ENCODE data around the gene SPANXD. TPM values are rescaled to one million over a fixed set of nuclear protein-coding genes. Genes with fewer than 3 reads are reported as not detected.

The SPANXD gene
- total RNA-seq, 1 donor from 2014 or later: not detected

DNA sequence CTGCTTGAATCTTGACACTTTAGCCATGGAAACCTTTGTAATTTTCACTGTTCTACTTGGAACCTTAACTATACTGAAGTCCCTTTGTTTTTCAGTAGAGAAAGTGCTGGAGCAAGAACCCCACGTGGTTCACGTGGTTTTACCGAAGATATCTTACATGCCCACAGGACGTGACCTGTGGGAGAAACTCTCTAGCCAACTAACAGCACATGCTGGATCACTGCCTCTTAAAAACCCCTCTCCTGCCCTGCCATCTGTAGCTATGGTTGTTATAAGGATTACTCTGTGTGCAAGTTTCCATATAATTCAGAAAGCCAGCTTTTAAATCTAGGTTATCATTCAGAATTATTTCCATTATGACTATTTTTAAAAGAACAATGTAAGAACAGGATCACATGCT, 30.2 kb downstream of the SPANXD start:
- no peak overlapping the region for H3K4me3 Mint-ChIP-seq (ENCODE audit: unreplicated experiment)
- H3K36me3 Mint-ChIP-seq (ENCODE audit: unreplicated experiment): no peaks in the 10 kb centered on the region
- H3K27ac Mint-ChIP-seq (ENCODE audit: unreplicated experiment): no peak overlapping the region
- TF ChIP-seq, protein P1, sequence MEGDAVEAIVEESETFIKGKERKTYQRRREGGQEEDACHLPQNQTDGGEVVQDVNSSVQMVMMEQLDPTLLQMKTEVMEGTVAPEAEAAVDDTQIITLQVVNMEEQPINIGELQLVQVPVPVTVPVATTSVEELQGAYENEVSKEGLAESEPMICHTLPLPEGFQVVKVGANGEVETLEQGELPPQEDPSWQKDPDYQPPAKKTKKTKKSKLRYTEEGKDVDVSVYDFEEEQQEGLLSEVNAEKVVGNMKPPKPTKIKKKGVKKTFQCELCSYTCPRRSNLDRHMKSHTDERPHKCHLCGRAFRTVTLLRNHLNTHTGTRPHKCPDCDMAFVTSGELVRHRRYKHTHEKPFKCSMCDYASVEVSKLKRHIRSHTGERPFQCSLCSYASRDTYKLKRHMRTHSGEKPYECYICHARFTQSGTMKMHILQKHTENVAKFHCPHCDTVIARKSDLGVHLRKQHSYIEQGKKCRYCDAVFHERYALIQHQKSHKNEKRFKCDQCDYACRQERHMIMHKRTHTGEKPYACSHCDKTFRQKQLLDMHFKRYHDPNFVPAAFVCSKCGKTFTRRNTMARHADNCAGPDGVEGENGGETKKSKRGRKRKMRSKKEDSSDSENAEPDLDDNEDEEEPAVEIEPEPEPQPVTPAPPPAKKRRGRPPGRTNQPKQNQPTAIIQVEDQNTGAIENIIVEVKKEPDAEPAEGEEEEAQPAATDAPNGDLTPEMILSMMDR (IDR thresholded peaks at IDR 0.05; ENCODE audit: partially characterized antibody, unreplicated experiment): no peak
- no peaks in the 10 kb centered on the region for H3K9me3 Mint-ChIP-seq (ENCODE audit: unreplicated experiment)
- H3K4me1 Mint-ChIP-seq (ENCODE audit: low read depth, unreplicated experiment): no peaks in the 10 kb centered on the region
- no peaks in the 10 kb centered on the region for H3K27me3 Mint-ChIP-seq (ENCODE audit: unreplicated experiment)
- no peak for DNase-seq

DNA sequence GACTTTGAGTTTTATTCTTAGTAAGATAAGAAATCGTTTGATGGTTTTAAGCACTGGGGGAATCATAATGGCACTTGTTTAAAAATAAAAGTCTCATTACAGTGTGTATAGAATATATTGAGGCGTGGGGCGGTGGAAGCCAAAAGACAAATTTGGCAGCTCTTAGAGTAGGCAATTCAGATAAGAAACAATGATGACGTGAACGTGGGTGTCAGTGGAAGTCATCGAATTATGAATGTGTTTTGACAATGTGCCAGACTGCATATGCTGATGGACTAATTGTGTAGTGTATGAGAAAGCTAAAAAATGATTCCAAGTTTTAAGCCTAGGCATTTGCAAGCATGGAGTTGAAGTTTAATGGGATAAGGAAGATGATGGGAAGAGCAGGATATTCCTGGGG, 35.8 kb downstream of the SPANXD start:
- Mint-ChIP-seq H3K9me3 (ENCODE audit: unreplicated experiment) (no peaks in the 10 kb centered on the region), H3K4me3 (ENCODE audit: unreplicated experiment) (no peak overlapping the region), H3K36me3 (ENCODE audit: unreplicated experiment) (no peaks in the 10 kb centered on the region), H3K27me3 (ENCODE audit: unreplicated experiment) (no peaks in the 10 kb centered on the region), H3K4me1 (ENCODE audit: low read depth, unreplicated experiment) (no peaks in the 10 kb centered on the region), H3K27ac (ENCODE audit: unreplicated experiment) (no peak overlapping the region)
- no peak for DNase-seq
- TF ChIP-seq, protein P1 (IDR thresholded peaks at IDR 0.05; ENCODE audit: partially characterized antibody, unreplicated experiment): no peak

DNA sequence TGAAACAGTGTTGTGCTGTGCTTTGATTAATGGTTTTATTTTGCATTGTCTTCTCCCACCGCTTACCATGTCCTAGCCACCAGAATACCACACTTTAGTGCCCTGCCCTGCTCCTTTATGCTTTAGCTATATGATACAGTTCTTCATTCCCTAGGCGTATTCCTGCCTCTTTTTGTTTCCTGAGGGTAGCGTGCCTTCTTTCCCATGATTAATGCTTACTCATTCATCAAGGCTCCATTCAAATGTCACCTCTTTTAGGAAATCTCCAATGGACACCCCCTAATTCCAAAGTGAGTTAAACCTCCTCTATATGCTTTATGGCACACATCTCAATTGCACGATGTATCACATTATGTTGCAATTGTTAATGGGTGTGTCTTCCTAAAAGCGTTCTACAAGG, 46.3 kb downstream of the SPANXD start:
- Mint-ChIP-seq H3K4me3 (ENCODE audit: unreplicated experiment) (no peak overlapping the region), H3K27me3 (ENCODE audit: unreplicated experiment) (no peaks in the 10 kb centered on the region), H3K36me3 (ENCODE audit: unreplicated experiment) (no peaks in the 10 kb centered on the region), H3K27ac (ENCODE audit: unreplicated experiment) (no peak overlapping the region), H3K4me1 (ENCODE audit: low read depth, unreplicated experiment) (no peaks in the 10 kb centered on the region), H3K9me3 (ENCODE audit: unreplicated experiment) (no peaks in the 10 kb centered on the region)
- TF ChIP-seq, protein P1 (IDR thresholded peaks at IDR 0.05; ENCODE audit: partially characterized antibody, unreplicated experiment): no peak
- DNase-seq: no peak

Other genes starting within 250 kb of the SPANXD start
- gene SPANXA1, start 114.0 kb downstream of the SPANXD start, total RNA-seq (ENCODE audit: unreplicated experiment): not detected
- not detected for gene SPANXA2, start 109.0 kb downstream of the SPANXD start, total RNA-seq (ENCODE audit: unreplicated experiment)
- gene MAGEC3, start 139.6 kb upstream of the SPANXD start, total RNA-seq (ENCODE audit: unreplicated experiment): not detected
- not detected for gene MAGEC1, start 205.2 kb upstream of the SPANXD start, total RNA-seq (ENCODE audit: unreplicated experiment)

Data from glutamatergic neuron (in vitro differentiated cells).